Measurements from ENCODE around the gene PPP5C. TPM values are rescaled to one million over a fixed set of nuclear protein-coding genes. Genes with fewer than 3 reads are reported as not detected.

PPP5C gene
- total and polyA plus RNA-seq, 2 of the 13 experiments (the other 11 are each of a cell fraction or from before 2014, with no cell fraction given): 41.6 to 67.9 TPM

GRCh38 chr19:46340051-46340659 lies 6.7 kb upstream of the PPP5C start:
- BruUV-seq (replicated peaks): no TSS peak
- no peaks in the 10 kb centered on the region for H3K79me2 ChIP-seq (ENCODE audit: insufficient read depth, low read length)

More at GRCh38 chr19:46340051-46340659, 6.7 kb upstream of the PPP5C start:
- H3K4me2 ChIP-seq (ENCODE audit: low read depth, low read length): no peak overlapping the region
- H3K4me1 ChIP-seq (ENCODE audit: insufficient read depth, low read length): peaks cover 8% of the 10 kb centered on the region
- H3K4me3 ChIP-seq (replicated peaks in 1 of 3; ENCODE audit: insufficient read depth in 1 of 3, low read depth in 2 of 3, low read length in 3 of 3): no peak overlapping the region
- ChIA-PET POLR2A (no interaction called here), CTCF (ENCODE audit: low intra/inter-chr PET ratio, low total read pairs) (no interaction called here)
- H3K36me3 ChIP-seq (replicated peaks in 1 of 2; ENCODE audit: control insufficient read depth in 1 of 2, insufficient read depth in 2 of 2, low read length in 2 of 2): no peaks in the 10 kb centered on the region
- no peak overlapping the region for H2AFZ ChIP-seq (ENCODE audit: low read length)
- no peaks in the 10 kb centered on the region for H3K9me3 ChIP-seq (ENCODE audit: low read length)
- TF ChIP-seq ZNF275 (CRISPR knock-in tag; IDR thresholded peaks at IDR 0.05; ENCODE audit: borderline replicate concordance) (no peak), MNT (IDR thresholded peaks at IDR 0.05) (no peak), ZNF3 (CRISPR knock-in tag; IDR thresholded peaks at IDR 0.05) (no peak), ZNF563 (CRISPR knock-in tag; IDR thresholded peaks at IDR 0.05) (no peak), ZNF362 (CRISPR knock-in tag; IDR thresholded peaks at IDR 0.05; ENCODE audit: borderline replicate concordance) (no peak), NFRKB (IDR thresholded peaks at IDR 0.05) (no peak), ATF6 (CRISPR knock-in tag; conservative IDR thresholded peaks at IDR 0.05) (no peak), ZNF619 (CRISPR knock-in tag; IDR thresholded peaks at IDR 0.05) (no peak), CHD2 (IDR thresholded peaks at IDR 0.05; ENCODE audit: low read depth, low read length) (no peak), ZNF770 (CRISPR knock-in tag; IDR thresholded peaks at IDR 0.05) (no peak), TRIM22 (IDR thresholded peaks at IDR 0.05) (no peak), TEF (CRISPR knock-in tag; IDR thresholded peaks at IDR 0.05) (no peak), ZNF562 (CRISPR knock-in tag; IDR thresholded peaks at IDR 0.05; ENCODE audit: borderline replicate concordance) (no peak)
- FAIRE-seq (no peak), DNase-seq (ENCODE audit: low spot score) (no peak), ATAC-seq (no peak)
- H4K20me1 ChIP-seq (ENCODE audit: insufficient read depth, low read length): no peaks in the 10 kb centered on the region
- in situ Hi-C loops (cut with HindIII; ENCODE audit: extremely low pct_ligation_motif_present, low pct_unique_long_range_greater_than_20kb): no loop called here
- H3K27ac ChIP-seq (ENCODE audit: extremely low read length, insufficient read depth, low read length): no peak overlapping the region
- 76% methylated on average over 11 of the region's 11 CpGs for WGBS (ENCODE audit: low lambda C conversion rate)
- intact Hi-C loops (cut with micrococcal nuclease; ENCODE audit: unreplicated experiment): no loop called here
- no peak overlapping the region for H3K9ac ChIP-seq (ENCODE audit: insufficient read depth, low read depth, low read length)
- H3K27me3 ChIP-seq (ENCODE audit: control insufficient read depth in 1 of 2, insufficient read depth in 2 of 2, low read length in 2 of 2): no peaks in the 10 kb centered on the region; a peak in 1 of 5 replicates
